HG02870 (cell line): Measurements from ENCODE around the gene TFAP2A.

Source experiments
- ATAC-seq: cut with Tn5 transposase; IDR thresholded peaks from one replicate; pipeline ENCODE4 v1.9.1; 2021; ENCODE audit warnings: mild to moderate bottlenecking, moderate library complexity; ENCODE audit not compliant: unreplicated experiment

TFAP2A gene

DNA sequence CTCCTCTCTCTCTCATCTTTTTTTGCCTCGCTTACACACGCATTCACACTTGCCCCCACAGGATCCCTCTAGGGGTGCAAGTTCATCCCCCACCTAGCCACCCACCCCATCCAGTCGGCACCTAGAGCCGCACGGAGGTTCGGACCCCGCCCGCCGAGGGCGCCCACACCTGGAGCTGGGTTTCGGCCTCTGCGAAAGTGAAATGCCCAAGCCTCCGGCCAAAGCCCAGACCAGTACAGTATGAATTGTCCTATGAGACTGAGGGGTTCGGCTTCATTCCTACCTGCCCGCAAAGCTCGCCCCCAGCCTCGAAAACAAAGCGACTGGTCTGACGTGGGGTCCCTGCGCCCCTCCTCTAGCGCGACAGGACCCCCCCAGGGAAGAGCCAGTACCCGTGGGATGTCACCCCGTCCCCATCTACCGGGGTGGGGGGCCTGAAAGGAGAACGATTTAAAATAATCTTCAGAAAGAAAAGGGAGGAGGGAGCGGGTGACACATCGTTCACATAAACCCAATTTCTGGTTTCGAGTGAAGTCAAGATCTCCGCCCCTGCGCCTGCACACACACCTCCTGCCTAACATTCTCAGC lies 1.5 kb downstream of the TFAP2A start:
- ATAC-seq = no peak

DNA sequence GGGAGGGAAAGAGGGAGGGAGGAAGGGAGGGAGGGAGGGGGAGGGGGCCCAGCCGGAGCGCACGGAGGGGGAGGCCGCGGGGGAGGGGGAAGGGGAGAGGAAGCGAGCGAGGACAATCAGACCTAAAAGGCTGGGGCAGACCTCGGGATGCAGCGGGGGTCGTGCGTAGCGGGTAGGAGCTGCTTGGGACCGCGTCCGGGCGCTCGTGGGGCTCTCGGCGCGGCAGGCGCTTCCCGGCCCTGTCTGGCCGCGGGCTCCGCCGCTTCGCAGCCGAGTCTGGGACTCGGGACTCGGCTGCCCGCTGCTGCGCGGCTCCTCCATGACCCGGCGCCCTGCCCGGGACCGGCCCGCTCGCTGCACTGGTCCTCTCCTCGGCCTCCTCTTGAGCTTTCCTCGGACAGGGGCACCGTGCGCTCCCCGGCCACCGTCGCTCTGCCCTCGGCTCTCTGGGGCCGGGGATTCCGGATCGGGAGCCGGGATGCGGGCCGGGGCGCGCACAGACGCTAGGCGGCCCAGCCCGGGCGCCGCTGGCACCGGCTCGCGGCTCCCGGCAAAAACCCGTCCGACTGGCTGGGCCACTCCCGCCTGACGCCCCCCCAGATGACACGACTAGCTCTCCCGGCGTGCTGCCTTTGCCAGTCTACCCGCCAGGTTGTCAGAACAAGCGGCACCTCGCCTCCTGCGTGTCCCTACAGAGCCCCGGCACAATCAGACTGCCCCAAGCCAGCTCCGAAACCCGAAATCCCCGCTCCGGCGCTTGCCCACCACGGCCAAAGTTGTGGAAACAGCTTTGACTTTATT lies 2.2 kb downstream of the TFAP2A start:
- peak; percentile 15 for ATAC-seq

DNA sequence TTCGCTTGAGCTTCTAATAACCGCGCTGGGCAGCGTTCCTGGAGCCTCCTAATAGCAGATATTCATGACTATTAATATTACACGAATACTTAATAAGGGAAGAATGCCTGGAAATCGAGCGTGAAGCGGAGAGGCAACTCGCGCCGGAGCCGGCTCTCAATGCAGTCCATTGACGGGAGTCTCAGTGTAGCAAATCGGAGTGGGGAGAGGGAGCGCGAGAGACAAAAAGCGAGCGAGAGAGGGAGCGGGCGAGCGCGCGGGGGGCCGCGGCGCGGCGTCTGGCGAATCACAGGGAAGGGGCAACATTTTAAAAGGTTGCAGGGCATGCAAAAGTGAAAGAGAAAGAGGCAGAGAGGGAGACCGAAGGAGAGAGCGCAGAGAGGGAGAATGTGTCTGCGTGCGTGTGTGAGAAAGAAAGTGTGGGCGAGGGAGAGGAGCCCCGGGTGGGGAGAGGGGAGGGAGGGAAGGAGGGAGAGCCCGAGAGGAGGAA lies 2.9 kb downstream of the TFAP2A start:
- peak; percentile 47 for ATAC-seq

DNA sequence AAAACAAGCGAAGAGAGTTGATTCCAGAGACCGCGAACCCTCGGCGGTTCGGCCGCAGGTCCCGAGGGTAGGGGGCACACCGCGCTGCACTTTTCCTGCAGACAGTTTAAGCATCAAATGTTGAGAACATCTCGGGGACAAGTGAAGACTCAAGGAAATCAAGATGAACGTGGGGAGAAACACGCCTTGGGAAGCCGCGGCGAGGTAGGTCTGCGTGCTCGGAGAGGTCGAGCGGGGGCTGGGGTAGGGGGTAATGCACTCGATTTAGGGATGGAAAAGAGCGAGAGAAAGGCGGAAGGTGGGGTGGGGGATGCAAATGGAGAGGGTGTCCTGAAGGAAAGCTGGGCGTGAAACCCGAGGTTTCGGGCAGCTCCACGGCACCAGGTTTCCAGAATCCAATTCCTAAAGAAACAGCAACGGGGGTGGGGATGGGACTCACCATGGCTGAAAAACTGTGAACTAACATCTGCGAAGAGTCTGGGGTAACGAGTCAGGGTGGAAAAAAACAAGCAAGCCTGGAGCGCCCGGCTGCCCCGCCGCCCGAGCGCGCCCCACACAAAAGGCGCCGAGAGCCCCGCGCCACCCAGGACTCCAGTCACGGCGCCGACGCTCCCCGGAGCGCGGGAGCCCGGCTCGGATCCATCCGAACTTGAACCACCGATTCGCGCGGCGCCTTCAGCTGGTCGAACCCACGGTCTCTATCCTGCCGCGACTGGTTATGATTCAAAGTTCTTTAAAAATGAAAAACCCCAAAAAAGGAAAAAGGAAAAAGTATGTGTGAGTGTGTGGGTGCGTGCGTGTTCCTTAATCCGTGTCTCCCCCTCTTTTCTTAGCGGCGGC lies 3.5 kb downstream of the TFAP2A start:
- no peak for ATAC-seq

DNA sequence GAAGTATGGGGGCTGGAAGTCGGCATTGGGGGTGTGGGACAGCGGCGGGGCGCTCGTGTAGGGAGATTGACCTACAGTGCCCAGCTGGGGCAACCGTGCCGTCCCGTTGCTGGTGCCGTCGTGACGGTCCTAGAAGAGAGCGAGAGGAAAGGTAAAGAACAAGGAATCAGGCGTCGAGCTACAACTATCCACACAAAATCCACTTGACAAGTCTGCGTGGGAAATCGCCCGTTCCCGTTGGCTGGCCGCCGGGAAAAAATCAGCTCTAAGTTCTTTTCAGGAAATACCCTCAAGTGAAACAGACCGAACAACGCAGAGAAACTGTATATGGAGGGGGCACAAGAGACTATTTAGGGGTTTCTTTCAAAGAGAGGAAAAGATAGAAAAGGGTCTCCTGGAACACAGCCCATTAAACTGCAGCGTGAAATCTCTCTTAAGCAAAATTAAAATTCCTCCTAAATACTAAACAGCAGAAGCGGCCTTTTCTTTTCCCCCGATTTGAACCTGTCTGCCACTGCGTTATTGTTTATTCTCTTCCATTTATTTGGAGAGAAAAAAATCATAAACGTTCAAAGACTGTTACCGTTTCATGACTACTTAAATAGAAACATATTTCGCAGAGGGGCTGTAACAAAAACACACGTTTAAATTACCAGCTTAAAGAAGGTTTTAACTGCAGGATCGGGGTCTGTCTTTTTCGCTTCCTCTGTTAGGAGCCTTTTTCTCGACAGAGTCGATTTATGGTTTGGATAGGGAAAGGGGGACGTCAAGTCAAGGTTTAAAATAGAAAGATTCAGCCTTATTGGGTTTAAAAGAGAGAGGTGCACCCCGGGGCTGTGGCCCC lies 4.4 kb downstream of the TFAP2A start:
- ATAC-seq = no peak

DNA sequence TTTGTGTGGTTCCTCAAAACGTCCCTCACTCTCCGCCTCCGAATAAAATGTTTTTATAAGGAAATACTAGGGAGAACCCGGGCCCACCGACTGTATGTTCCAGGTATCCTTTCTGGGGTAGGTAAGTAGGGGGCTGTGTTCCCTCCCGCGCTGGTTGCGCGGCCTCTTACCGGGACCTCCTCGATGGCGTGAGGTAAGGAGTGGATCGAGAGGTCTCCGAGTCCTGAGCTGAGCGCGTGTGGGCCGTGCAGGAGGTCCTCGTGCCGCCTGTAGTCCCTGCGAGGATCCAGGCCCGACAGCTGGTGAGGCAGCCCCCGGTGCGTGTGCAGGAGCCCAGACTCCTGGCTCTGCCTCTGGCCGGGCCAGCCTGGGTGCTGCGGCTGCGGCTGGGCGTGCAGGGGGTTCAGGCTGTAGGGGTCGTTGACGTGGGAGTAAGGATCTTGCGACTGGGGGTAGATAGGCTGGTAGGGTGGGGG lies 5.1 kb downstream of the TFAP2A start:
- ATAC-seq = no peak

DNA sequence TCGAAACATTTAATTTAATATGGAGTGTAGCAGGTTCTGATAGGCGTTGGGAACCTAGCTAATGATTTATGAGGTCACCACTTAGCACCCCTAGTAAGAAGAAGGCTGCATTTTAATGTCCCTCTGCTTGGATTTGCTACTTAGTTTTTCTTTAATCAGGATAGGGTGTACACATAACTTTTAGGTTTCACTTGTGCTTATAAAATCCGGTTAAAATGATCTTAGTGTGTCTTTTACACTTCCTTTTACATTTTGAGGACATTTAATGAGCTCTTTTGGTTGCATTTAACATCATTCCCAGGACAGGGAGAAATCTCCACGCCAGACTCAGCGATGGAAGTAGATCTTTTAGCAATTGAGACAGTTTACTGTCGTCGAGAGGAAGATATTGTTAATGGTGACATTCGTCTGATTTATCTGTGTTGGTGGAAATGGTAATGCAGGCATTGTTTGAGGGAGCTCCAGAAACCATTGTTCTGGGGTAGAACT lies 5.6 kb downstream of the TFAP2A start:
- no peak for ATAC-seq

DNA sequence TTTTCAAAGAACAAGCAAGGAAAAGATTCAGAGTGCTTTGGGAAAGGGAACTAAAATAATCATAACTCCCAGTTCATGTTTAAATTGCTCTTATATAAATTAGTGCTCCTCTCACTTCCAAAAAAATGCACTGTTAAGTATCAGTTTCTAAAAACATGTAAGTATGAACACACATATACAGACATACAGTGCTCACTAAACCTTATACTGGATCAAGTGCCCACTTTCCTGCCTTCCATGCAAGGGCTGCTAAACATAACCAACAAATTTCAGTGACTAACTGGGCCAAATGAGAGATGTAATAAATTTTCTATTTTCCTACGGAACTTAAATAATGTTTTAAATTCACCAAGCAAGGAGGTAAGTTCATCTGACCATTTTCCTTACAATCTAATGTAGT lies 6.4 kb downstream of the TFAP2A start:
- no peak for ATAC-seq

DNA sequence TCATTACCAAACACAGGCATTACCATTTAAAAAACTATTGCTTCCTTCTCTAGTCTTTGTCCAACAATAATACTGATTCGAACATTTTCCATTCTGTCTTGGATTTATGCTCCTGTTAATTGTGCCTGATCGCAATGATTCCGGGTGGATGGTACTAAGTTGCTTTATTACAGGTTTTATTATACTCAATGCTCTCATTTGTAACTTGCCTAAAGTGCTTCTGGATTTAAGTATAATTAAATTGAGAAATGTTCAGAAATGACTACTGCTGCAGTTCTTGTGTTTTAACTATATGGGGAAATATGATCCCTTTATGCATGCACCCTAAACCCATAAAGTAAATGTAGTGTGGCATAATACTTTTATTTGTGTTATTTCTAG lies 7.2 kb downstream of the TFAP2A start:
- no peak for ATAC-seq

DNA sequence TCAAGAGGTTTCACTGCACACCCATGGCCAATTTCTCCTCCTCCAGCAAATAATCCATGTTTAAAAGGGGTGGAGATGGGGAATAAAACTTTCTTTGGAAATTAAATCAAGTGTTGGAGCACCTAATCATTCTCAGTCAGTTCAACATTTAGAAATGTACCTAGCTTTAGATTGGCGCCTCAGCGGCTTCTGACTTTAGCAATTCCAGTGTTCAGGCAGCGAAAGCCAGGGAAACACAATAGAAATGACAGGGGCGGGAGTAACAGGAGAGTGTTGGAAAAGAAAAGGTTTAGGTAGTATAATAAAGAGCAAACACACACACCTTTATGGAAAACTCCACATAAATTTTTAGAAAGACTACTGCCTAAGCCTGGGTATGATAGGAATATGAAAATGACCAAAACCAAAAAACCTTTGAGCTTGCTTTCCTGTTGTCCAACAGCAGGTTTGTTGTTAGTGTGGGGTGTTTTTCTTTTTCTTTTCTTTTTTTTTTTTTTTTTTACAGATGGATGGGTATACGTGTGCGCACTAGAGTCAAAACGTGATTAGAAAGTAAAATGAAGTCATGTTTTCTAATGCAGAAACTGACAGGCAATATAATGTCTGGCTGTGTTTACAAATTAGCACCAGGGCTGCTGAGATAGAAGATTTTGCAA lies 7.7 kb downstream of the TFAP2A start:
- ATAC-seq = no peak

DNA sequence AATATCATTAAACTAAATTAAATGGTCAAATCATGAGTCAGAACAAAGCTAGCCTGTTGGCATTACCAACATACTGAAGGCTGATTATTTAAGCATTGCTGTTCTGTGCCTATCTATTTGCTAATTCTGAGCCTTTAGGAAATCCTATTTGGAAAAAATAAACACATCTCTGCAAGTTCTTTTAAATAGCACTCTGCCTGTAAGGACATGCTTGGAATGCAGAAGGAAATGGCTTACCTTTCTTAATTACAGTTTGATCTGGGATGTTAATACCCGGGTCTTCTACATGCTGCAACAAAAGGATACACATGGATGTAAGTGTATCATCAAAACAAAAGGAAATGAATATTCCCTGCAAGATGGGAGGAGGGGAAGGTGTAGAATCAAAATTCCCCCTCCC lies 8.3 kb downstream of the TFAP2A start:
- ATAC-seq = no peak

DNA sequence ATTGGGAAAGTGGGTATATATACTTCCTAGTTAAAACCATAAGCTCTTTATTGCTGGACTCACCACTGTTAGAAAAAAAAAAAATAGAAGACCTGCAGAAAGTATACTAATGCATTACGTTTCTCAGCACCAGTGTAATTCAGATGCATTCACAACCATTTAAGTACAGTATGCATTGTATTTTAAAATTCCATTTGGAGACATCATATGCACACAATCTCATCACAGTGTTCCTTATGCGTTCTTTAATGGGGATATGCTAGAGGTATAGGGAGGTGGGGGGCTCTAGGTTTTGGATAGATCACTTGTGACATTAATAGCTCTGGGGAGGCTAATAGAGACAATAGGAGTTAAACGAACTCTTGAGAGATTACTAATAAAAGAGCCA lies 9.4 kb downstream of the TFAP2A start:
- no peak for ATAC-seq

DNA sequence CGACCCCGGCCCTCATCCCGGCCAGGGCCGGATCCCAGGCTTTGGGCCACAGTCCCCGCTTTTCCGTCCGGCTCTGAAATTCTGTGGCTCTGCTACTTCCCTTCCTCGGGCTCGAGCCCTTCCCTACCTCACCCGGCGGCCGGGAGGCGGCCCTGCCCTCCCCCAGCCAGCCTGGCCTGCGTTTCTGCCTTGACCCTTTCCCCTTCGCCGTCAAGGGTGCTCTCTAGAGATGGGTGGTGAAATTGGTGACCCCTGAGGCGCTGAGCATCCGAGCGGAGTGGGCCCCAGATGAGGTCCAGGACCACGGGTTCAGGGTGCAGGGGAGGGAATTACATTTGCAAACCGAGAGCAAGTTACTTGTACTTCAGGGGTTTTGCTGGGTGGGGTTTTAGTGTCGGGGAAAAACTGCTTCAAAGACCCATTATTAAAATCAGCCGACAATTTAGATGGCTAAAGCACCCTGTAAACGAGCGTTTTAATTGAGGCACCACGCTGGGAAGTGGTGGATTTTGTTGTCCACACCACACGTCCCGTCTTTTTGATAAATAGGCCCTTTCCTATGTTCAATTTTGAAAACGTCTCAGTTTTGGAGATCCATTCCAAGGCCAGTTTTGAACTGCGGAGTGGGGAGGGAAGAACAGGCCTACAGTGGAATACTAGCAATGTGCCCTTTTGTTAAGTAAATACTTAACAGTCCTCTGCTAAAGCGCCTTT lies 9.9 kb downstream of the TFAP2A start:
- peak; percentile 4 for ATAC-seq

DNA sequence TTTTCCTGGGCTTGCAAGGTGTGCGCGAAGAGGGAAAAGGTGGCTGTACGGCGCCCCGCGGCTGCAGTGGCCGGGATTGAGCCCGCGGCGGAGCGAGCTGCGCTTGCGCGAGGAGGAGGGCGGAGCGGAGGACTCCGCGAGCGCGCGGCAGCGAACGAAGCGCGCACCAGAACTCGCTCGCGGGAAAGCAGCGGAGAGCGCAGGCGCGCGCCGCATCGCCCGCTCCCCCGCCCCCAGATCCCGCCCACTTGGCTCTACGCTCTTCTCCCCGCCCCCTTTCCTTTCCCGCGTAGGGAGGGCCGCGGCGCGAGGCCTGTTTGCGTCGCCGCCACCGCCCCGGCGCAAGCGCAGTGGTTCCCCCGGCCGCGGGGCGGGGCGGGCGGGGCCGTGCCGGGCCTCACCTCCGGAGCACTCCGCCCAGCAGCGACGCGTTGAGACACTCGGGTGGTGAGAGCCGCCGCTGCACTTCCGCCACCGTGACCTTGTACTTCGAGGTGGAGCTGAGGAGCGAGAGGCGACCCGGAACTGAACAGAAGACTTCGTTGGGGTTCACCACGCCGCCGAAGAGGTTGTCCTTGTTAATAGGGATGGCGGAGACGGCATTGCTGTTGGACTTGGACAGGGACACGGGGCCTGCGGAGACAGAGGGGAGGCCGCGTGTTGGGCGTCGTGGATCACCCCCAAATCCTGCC lies 10.6 kb downstream of the TFAP2A start:
- ATAC-seq = peak; percentile 97

DNA sequence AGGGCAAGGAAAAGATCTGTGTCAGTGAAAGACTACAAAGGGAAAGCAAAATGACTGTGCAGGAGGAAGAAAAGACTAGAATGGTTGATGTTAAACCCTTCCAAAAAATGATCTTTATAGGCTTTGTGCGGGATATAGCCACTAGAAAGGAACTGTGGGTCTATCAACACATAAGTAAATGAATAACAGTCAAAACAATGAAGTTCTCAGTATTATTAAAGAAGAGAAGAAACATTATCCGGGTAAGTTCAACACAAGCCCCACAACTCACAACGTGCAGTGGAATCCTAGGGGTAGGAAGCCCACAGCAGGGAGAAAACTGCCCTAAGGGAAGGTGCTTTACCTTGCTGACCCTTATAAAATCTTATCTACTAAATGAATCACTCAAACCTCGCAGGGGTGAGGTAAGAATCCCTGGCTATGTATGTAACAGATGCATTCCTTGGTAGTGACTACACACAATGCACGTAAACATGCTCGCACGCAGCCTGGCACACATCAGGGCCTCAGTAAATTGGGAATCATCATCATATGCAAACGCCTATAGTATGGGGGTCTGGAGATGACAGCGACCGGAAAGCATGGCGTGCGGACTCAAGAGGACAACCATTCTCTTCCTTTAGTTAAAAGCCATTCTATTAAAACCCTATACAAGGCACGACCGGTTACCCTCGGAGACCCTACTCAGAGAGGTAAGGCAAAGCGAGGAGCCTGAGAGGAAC lies 11.3 kb downstream of the TFAP2A start:
- peak; percentile 18 for ATAC-seq

DNA sequence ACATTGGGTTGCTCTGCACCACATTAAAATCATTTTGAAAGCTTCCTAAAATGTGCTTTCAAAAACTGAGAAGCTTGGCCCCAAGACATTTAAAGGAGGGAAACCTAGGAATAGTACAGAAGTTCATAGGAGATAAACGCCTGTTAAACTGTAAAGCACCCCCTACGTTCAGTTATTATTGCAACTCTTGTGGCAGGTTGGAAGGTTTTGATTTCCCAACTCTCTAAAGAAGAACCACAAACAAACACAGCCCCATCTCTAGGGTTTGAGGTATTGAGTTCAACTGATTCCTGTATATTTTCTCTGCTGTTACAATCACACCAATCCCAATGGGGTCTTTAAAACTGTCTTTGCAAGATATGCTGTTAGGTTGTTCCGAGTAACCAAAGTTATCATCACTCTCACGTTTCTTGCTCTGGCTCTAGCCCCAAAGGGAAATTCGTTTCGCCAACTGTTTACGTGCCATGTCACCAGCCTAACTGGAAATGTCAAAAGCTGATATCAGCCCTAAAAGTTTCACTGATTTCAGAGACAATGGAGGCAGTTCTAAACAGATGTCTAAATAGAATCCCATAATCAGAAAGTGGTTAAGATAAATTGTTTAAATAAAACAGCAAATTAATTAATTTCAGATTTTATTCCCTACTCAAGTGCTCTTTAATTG lies 12.1 kb downstream of the TFAP2A start:
- ATAC-seq = no peak

DNA sequence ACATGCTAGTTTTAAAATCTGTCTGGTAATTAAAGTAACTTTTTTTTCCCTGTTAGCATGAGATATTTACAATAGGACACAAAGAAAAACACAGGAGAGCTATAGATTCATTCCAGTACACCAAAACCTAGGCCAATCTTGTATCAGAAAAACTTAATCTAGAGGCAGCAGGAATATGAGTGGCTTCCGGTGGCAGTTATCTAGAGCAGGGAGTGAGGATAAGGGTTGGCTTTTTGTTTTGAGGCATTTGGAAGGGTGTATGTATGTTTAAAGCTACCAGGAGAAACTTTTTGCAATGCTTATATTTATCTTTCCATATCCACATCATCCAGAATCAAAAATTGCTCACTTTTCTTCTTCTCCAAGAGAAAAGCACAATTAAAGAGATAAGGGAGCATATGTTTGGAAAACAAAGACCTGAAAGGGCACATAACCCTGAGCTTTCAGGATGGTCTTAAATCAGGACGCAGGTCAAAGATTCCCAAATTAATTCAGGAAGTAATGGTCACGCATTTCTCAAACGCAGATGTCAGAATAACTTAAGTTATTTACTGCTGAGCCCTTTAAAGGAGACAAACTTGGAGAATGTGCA lies 13.1 kb downstream of the TFAP2A start:
- no peak for ATAC-seq
